GM19463 (cell line): ENCODE measurements around the gene APP.
A peak's percentile ranks its signal among the peaks of the same experiment; 100 is the strongest.

Source experiments
- ATAC-seq: cut with Tn5 transposase; IDR thresholded peaks from one replicate; pipeline ENCODE4 v1.9.1; 2021; ENCODE audit warnings: mild to moderate bottlenecking, moderate library complexity; ENCODE audit not compliant: unreplicated experiment

Gene APP

DNA sequence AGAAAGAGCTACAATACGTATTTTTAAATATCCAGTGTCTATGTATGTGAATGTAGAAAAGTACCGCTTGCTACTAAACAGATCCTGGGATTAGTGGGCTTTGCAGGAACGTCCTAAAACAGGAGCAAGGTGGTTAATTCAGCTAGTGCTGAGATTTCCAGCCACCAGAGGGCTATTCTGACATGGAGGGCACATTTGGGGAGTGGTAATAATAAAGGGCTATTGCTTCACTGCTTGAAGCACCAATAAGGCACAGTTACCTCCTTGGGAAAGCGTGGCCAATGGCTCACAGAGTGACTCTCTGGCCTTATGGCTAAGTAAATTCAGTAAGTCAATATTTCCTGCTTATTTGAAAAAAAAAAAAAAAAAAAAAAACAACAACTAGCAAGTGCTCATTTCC, 283.4 kb downstream of the APP start:
- ATAC-seq, result no peak

GRCh38 chr21:25885880-25886279, 284.7 kb downstream of the APP start:
- no peak for ATAC-seq

- no peak for ATAC-seq
These were observed 285.2 kb downstream of the APP start for GRCh38 chr21:25885405-25885804.

DNA sequence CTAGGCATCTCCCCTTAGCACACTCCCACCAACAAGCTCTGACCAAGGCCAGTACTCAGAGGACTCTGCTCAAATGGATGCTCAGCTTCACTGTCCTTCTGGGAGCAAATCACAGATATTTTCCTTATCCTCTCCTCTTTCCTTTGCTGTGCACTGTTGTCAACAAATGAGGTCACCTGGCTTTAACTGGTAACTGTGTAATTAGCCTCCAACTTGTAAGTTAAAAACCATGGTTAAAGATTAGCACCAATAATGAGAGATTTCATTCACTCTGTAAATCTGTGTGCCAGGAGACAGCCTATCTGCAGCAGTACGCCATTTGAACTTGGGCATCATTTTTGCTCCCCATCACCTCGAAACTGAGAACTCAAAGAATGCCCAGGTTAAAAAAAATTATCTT, 286.3 kb downstream of the APP start:
- no peak for ATAC-seq

DNA sequence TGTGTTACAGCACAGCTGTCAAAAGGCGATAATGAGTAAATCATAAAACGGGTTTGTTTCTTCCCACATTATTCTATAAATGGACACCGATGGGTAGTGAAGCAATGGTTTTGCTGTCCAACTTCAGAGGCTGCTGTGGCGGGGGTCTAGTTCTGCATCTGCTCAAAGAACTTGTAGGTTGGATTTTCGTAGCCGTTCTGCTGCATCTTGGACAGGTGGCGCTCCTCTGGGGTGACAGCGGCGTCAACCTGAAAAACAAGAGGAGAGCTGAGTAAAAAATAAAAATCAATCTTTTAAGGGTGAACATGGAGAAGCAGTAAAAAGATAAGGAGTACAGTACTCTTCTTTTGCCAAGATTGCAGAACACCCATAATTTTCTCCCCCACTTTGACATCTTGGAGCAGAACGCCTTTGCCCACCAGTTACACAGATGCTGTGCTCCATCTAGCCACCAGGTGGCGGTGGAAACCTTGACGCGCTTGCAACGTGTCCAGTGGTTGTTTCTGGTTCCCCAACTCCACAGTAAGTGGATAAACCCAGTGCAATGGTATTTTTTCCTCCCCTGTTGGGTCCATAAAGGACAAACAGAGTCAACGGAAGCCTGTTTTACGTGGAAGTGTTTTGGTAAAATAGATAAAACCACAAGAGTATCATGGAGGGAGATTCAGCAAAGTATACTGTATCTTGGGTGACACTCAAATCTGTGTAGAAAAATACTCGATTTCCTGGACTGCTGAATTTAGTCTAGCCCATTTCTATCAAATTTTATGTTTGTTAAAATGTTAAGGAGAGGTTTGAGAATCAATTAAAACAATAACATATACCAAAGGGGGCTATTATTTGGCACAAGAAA, 288.8 kb downstream of the APP start:
- ATAC-seq, result peak; percentile 96

DNA sequence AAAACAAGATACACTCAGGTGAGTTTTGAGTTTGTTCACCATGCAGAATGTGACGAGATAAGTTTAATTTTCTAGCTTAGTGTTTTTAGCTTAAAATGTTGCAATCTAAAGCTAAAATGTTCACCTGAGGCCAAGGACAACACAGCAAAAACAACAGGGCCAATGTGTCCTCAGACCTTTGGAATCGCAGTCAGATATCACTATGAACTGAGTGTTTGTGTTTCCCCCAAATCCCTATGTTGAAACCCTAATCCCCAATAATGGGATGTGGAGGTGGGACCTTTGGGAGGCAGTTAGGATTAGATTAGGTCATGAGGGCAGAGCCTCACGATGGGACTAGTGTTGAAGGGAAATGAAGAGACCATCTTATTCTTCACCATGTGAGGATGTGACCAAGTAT, 291.4 kb downstream of the APP start:
- no peak for ATAC-seq

DNA sequence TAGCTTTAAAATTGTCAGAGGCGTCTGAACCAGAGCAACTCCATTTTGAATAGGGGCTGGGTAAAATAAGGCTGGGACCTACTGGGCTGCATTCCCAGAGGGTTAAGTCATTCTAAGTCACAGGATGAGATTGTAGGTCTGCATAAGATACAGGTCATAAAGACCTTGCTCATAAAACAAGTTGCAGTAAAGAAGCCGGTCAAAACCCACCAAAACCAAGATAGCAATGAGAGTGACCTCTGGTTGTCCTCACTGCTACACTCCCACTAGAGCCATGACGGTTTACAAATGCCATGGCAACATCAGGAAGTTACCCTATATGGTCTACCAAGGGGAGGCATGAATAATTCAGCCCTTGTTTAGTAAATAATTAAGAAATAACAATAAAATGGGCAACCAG, 292.2 kb downstream of the APP start:
- ATAC-seq, result no peak

DNA sequence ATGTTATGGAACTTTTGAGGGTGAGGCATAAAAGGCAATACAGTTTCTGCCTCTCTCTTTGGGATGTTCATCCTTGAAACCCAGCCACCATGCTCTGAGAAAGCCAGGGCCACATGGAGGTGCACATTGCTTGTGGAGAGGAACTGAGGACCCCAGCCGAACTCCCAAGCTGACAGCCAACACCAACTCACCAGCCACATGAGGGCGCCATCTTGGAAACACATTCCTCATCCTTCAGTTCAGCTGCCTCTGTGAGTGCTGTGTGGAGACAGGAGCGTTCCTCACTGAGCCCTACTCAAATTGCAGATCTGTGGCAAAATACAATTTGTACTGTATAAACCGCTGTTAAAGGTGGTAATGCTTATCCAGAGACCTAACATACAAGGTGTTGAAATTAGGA, 298.3 kb downstream of the APP start:
- no peak for ATAC-seq

GRCh38 chr21:25871566-25871965, 299.0 kb downstream of the APP start:
- no peak for ATAC-seq

- no peak for ATAC-seq
These were observed 300.5 kb downstream of the APP start for GRCh38 chr21:25870084-25870483.

DNA sequence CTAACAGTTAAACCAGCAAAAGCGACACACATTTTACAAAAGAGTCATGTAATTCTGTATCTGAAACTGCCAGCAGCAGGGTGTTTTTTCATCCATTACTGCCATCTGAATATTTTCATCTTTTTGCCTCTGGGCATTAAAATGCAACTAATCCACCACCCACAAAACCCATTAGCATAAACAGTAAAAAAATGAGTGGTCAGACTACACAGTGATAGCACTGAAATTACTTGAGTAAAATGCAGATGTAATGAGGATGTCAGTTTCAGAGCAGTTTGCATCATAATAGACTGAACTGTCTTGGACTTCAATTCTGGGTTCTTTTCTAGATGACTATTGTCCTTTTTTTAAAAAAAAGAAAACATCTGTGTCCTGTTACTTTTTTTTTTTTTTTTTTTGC, 303.5 kb downstream of the APP start:
- ATAC-seq, result no peak

GRCh38 chr21:25863747-25864146, 306.8 kb downstream of the APP start:
- no peak for ATAC-seq

DNA sequence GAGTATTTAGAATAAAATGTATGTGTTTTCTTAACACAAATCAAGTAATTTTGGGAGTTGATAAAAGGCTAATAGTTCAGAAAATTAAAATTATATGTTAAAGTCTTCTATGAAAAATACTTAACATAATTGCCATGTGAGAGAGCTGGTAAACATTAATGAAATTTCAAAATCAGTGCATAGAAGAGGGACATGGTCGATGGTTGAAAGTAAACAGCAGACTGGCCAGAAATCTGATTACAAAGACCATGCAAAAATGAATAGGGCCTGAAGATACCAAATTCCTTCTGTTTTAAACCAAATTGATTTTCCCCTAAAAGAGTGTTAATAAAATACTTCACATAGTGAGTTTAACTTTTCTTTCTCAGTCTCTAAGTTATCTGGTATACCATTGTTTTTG, 307.5 kb downstream of the APP start:
- ATAC-seq, result no peak

DNA sequence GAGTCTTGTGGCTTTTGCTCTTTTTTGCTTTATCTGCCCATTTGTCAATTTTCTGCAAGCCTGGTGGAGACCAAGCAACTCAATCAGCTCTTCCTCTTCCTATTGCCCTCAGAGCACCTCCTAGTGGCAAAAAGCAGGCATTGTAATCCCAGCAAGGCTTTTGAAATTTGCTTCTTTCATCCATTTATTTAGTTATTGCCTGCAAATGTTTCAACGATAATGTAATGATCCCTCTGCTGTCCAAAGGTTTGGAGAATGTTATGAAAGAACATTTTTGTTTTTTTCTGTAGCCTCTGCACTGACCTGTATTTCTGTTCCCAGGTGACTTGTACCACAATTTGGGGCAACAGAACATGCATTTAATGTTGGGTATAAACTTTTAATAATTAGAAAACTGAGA, 308.0 kb downstream of the APP start:
- no peak for ATAC-seq

DNA sequence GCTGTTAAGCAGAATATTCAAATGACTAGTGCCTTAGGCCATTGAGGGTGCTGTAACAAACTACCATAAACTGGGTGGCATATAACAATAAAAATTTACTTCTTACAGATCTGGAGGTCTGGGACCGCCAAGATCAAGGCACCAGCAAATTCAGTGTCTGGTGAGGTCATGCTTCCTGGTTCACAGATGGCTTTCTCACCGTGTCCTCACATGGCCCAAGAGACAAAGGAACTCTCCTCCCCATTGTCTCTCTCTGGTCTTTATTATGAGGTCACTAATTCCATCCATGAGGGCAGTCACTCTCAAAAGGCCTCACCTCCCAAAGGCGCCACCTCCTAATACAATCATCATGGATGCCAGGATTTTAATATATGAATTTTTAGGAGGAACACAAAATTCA, 308.5 kb downstream of the APP start:
- no peak for ATAC-seq

GRCh38 chr21:25859235-25859929, 311.2 kb downstream of the APP start:
- no peak for ATAC-seq

GRCh38 chr21:25858325-25858724, 312.2 kb downstream of the APP start:
- ATAC-seq, result no peak

DNA sequence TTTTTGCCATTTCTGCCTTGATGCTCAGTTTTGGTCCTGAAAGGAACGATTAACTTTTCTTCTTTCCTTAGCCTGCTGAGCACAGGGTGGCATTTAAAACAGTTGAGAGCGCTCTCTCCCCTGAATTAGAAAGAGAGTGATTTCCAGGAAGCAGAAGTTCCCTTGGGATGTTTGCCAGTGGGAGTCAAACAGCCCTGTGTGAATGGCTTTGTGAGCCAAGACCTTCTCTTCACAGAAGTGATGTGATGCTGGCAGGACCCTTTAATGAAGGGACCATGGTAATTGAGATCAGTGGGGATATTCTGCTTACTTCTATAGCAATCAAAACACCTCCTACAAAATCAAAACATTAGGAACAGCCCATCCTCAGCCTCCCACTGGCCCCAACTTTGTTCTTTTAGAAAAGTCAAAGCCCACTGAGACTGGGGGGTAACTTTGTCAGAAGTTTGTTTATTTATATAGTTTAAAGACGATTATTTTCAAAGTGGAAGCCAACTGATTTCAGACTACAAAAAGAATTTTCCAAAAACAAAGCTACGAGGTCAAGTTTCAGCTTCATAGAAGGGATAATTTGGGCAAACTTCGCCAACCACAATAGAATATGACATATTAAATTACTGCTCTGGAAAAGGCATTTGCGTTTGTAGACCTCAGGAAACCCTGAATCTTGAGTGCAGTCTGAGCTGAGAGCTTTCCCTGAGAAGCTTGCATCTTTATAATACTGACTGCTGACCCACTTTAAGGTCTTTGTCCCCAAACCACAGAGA, 313.1 kb downstream of the APP start:
- no peak for ATAC-seq

GRCh38 chr21:25855576-25855975, 315.0 kb downstream of the APP start:
- no peak for ATAC-seq

DNA sequence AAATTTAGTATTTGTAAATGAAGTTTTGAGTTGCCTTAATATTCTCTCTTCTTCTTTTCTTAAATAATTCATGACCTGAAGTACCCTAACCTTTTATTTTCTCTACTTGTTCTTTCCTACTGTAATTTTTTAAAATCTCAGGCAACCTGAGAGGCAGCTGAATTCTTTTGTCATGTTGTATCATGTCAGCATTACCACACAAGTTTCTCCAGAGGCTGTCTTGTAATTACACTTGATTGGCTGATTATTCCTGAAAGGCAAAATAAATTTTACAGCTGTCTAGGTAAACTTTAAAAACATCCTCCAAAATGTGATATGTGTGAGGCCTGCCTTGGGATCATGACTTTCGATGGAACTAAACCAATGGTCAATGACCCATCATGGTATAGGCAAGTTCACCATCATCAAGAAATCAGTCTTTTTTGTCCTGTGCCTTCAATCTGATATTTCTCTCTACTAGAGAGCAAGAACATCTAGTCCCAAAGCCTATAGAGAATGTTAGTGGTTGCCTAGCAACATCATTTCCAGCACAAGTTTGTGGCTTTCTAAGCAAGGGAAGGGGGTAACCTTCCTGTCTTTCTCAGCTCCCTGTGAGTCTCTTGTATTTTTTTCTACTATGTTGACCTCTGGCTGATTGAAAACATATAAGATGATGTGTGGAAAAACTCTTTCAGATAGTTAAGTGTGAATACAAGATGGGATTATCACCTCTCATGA, 320.3 kb downstream of the APP start:
- ATAC-seq, result no peak

GRCh38 chr21:25848309-25848708, 322.3 kb downstream of the APP start:
- ATAC-seq, result no peak
